NCI-H345 (cell line): ENCODE results near the gene GCC1.
"Not testable (repeated sequence)": the region's sequence is repeated elsewhere in the genome, so short reads cannot be mapped to it uniquely, and the experiment has no call there.

Experiments
- DNase-seq: peaks from one replicate; lab custom pipeline; 2025; lab: John Stamatoyannopoulos, UW

The GCC1 gene

DNA sequence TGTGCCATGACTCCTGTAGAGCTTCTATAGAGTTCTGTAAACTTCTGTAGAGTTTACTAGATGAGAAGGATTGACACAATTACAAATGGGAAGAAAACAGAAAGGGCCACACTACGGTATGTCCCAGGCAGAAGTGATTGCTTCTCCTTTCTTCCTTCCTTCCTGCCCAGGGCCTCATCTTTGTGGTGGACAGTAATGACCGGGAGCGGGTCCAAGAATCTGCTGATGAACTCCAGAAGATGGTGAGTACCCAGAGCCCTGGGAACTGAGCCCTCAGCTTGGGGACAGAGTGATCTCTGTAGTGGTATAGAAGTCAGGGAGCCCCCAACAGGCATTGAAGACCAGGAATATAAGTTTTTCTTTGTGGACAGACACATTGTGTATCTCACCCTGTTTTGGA is 4.5 kb upstream of the GCC1 start:
- DNase-seq: no peak

GRCh38 chr7:127588697-127589482 is 3.5 kb upstream of the GCC1 start:
- peak; percentile 68 for DNase-seq

DNA sequence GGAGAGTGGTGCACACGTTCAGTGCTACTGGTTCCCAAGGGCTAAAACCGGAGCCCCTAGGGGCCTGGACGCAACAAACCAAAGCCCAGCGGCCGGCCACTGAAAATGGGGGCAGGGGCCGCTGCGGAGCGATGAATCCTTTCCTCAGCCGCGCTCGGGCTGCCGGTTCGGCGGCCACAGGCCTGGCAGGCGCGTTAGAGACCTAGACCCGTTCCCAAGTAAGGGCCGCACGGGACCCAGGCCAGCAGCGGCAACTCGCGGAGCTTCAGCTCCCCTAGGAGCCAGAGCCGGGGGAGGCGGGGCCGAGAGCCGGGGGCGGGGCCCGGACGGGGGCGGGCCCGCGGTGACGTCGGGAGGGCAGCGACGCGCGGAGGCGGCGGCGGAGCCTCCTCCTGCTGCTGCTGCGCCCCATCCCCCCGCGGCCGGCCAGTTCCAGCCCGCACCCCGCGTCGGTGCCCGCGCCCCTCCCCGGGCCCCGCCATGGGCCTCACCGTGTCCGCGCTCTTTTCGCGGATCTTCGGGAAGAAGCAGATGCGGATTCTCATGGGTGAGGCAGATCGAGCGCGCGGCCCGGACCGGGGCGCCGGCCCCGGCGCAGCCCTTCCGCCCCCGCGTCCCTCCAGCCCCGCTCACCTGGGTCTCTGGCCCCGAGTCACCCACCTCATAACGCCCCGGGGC is 2.8 kb upstream of the GCC1 start, which contains the start of gene ARF5:
ARF5 (plus strand) TSS at position 393 of the 678 bp plus-strand sequence; CDS start at position 481, 88 bp downstream.
- peak; percentile 88 for DNase-seq

DNA sequence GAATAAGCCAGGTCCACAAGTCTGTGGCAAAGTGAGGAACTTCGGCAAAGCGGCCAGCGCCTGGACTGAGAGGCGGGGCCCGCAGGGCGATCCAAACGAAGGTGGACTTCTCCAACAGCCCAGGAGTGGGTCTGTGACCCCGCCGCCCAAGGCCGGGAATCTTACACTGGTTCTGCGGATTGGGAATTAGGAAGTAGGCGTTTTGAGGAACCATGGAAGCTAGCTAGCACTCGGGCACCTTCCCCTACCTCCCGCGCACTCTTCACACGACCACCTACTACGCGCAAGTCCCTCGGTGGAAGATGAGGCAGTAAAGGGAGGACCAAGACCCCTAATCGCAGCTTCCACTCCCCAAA is 2.2 kb upstream of the GCC1 start:
- no peak for DNase-seq

- DNase-seq: no peak
These were observed 950 bp upstream of the GCC1 start for GRCh38 chr7:127586346-127586745.

- no peak for DNase-seq
These were observed 750 bp downstream of the GCC1 start for GRCh38 chr7:127584648-127585043.

DNA sequence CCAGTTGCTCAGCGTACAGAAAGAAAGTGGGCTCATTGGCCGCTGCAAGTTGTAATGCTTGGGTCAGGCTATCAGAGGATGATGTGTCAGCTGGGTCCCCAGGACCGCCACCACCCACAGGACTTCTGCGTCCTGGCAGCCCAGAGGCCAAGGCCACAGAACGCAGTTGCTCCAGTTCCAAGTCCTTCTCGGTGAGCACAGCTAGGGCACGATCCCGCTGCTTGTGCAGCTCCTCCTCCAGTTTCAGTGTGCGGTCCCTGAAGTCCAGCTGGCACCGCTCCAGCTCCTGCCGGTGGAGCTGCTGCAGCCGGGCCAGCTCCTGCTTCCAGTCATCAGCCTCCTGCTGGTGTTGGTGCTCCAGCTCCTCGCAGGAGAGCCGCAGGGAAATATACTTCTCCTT is 3.0 kb downstream of the GCC1 start:
- DNase-seq: no peak

- no peak for DNase-seq
These were observed 3.7 kb downstream of the GCC1 start for GRCh38 chr7:127581716-127582115.

- DNase-seq: no peak
These were observed 4.8 kb downstream of the GCC1 start for GRCh38 chr7:127580612-127581011.

DNA sequence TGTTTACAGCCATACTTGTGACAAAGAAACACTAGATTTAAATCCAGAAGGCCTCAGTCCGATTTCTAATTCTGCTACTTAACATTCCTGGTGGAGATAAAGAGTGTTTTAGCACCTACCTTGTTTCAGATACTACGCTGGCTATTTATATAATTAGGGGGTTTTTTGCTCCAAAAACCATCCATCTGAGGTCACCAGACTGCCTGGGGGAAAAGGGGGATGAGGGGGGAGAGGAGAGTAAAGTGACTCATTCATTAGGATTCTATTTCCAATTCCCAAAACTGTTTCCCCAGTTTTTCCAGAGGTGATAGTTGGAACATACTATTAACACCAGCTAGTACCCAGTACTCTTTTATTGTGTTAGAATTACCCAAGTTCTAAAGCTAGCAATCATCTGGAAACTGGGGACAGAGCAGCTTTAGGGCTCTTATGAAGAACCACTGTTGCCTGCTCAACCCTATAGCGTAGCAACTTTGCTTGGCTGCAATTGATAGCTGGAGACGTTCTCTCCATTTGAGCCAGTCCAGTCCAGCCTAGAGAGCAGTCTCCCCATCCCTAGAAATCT is 6.6 kb downstream of the GCC1 start:
- no peak for DNase-seq

- DNase-seq: no peak
These were observed 7.2 kb downstream of the GCC1 start for GRCh38 chr7:127578036-127578684.

DNA sequence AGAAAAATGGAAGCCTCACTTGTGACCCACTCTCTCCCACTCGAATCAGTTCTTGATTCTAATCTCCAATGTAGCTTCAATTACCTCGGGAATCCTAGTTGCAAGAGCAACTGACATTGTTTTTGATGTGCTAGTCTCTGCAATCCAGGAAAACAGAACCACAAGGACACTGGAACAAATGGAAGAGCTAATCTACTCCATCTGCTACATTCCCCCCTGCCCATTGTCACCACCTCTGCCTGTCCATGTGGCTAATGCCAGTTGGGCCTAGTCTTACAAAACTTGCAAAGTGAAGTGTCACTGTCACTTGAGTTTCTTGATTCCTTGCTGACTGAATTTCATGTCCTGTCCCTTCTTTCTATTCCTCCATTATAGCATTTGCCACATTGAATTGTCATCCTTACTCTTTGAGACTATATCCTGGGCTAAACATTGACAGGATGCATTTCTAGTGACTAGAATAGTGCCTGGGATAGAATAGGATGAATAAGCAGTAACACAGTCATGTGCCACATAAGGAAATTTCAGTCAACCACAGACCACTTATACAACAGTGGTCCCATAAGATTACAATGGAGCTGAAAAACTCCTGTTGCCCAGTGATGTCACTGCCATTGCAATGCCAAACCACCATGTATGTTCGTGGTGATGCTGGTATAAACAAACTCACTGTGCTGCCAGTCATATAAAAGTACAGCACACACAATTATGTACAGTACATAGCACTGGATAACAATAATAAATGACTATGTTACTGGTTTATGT is 13.5 kb downstream of the GCC1 start:
- DNase-seq: no peak

DNA sequence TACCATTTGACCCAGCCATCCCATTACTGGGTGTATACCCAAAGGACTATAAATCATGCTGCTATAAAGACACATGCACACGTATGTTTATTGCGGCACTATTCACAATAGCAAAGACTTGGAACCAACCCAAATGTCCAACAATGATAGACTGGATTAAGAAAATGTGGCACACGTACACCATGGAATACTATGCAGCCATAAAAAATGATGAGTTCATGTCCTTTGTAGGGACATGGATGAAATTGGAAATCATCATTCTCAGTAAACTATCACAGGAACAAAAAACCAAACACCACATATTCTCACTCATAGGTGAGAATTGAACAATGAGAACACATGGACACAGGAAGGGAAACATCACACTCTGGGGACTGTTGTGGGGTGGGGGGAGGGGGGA is 17.4 kb downstream of the GCC1 start:
- DNase-seq: not testable (repeated sequence)

DNA sequence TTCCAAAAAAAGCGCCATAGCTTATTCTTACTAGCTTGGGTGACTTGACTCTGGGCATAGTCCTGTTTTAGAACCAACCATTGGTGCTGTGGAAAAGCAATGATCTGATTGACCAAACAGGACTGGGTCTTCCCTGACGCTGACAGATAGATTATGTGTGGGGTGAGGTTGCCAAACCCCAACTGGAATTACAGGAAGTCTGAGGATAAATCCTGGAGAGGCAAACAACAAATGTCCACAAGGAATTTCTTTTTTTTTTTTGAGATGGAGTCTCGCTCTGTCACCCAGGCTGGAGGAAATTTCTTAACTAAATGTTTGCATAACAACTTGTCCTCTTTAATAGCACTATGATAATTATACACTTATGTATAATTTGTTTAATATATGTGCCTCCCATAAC is 19.2 kb downstream of the GCC1 start:
- no peak for DNase-seq

DNA sequence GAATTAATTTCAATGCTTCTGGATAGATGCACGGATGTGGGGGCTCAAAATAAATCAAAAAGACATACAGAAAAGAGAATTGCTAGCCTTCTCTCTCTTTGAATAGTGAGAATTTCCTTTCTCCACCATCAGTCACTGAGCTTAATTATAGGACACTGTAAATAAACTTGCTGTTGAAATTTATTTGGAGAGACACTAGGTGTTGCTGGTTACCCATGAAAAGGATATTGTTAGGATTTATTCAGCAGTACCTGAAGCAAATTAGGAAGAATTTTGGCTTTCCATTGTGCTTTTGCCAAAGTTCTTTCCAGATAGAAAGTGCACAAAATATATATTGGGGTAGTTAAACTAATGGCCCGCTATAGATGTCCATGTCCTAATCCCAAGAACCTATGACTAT is 27.6 kb downstream of the GCC1 start:
- no peak for DNase-seq

- no peak for DNase-seq
These were observed 29.0 kb downstream of the GCC1 start for GRCh38 chr7:127556404-127556803.

- no peak for DNase-seq
These were observed 33.5 kb downstream of the GCC1 start for GRCh38 chr7:127551941-127552340.

DNA sequence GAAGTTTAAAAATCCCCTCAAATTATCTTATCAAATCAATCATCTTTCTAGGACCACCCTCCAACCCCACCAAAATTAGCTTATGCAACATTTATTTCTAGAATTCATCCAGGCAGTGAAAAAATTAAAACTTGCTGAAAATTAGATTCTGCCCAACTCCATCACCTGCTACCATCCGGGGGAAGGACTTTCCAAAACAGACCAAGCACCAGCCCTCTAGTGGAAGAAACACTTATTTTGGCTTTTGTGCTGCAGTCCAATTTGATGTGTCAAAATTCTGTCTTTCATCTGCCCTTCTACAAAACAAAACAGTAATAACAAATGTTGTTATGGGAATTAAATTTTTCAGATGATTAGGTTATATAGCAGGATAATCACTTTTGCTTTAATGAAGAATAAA is 35.1 kb downstream of the GCC1 start:
- DNase-seq: no peak

GRCh38 chr7:127546313-127546712 is 39.1 kb downstream of the GCC1 start:
- no peak for DNase-seq

GRCh38 chr7:127541548-127541947 is 43.8 kb downstream of the GCC1 start:
- DNase-seq: no peak

GRCh38 chr7:127540461-127540860 is 44.9 kb downstream of the GCC1 start:
- DNase-seq: not testable (repeated sequence)

DNA sequence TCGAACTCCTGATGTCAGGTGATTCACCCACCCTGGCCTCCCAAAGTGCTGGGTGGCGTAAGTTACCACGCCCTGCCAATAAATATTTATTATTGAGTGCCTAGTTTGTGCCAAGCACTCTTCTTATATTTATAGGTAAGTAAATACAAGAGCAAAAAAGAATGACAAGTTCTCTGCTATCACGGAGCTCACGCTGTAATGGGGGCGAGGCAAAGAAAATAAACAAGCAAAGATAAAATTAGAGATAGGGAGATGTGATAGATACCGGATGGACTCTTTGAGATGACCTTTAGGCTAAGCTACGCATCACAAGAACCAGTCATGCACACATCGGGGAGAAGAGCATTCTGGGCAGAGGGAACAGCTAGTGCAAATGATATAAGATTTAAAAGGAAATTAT is 46.3 kb downstream of the GCC1 start:
- DNase-seq: no peak
